GM23338 (cell line): ENCODE results near the gene SGO2. TPM values are rescaled to one million over a fixed set of nuclear protein-coding genes. Genes with fewer than 3 reads are reported as not detected.

ENCODE experiments used
- ATAC-seq: fragments of 200-7000 bp; cut with Tn5 transposase; 3 replicates; pipeline ENCODE4 v1.9.1; 2020
- DNase-seq: peaks from one replicate; pipeline ENCODE4 v3.0.0-alpha.2; 2015; ENCODE audit warnings: low spot score
- H2AFZ ChIP-seq: fragments of 200-600 bp; sonication (generic); 2 replicates; pipeline ENCODE4 v1.8.0; 2016; ENCODE audit warnings: antibody characterized with exemption, mild to moderate bottlenecking, moderate library complexity
- H3F3A ChIP-seq: fragments of 200-600 bp; sonication (generic); replicated peaks from 2 replicates; pipeline ENCODE4 v1.8.0; 2017; ENCODE audit warnings: antibody characterized with exemption, mixed run types, low read depth
- H3K27ac ChIP-seq: fragments of 200-600 bp; sonication (generic); 2 replicates; pipeline ENCODE4 v1.6.1; 2016; ENCODE audit warnings: low read depth
- H3K27me3 ChIP-seq: fragments of 200-600 bp; sonication (generic); 2 replicates; pipeline ENCODE4 v1.8.0; 2016; ENCODE audit warnings: mild to moderate bottlenecking, mixed run types, moderate library complexity; ENCODE audit not compliant: insufficient read depth
- H3K36me3 ChIP-seq: fragments of 200-600 bp; sonication (generic); 2 replicates; pipeline ENCODE4 v1.8.0; 2016; ENCODE audit warnings: mild to moderate bottlenecking; ENCODE audit not compliant: insufficient read depth
- H3K4me1 ChIP-seq: fragments of 200-600 bp; sonication (generic); 2 replicates; pipeline ENCODE4 v1.8.0; 2016; ENCODE audit warnings: mild to moderate bottlenecking, moderate library complexity; ENCODE audit not compliant: insufficient read depth
- H3K4me2 ChIP-seq: fragments of 200-600 bp; sonication (generic); 2 replicates; pipeline ENCODE4 v1.7.1; 2017; ENCODE audit warnings: mixed run types
- H3K4me3 ChIP-seq: fragments of 200-600 bp; sonication (generic); 2 replicates; pipeline ENCODE4 v1.6.1; 2016; ENCODE audit warnings: mixed run types
- H3K79me2 ChIP-seq: fragments of 200-600 bp; sonication (generic); replicated peaks from 2 replicates; pipeline ENCODE4 v1.8.0; 2017; ENCODE audit warnings: mild to moderate bottlenecking; ENCODE audit not compliant: insufficient read depth
- H3K9me2 ChIP-seq: fragments of 200-600 bp; sonication (generic); 2 replicates; pipeline ENCODE4 v1.8.0; 2017; ENCODE audit not compliant: insufficient read depth
- H4K20me1 ChIP-seq: fragments of 200-600 bp; sonication (generic); replicated peaks from 2 replicates; pipeline ENCODE4 v1.8.0; 2017; ENCODE audit warnings: mild to moderate bottlenecking; ENCODE audit not compliant: insufficient read depth
- H3K27ac Mint-ChIP-seq: 2 replicates; pipeline ENCODE4 v1.8.0; 2020; ENCODE audit warnings: inconsistent platforms, mild to moderate bottlenecking, moderate library complexity, mixed read lengths
- H3K27me3 Mint-ChIP-seq: 3 replicates; pipeline ENCODE4 v1.8.0; 2022; ENCODE audit warnings: low read depth, mild to moderate bottlenecking, moderate library complexity, mixed read lengths, inconsistent platforms; ENCODE audit not compliant: insufficient read depth, poor library complexity
- H3K36me3 Mint-ChIP-seq: 3 replicates; pipeline ENCODE4 v1.8.0; 2021; ENCODE audit warnings: low read depth, mild to moderate bottlenecking, inconsistent platforms, moderate library complexity, mixed read lengths
- H3K4me1 Mint-ChIP-seq: 3 replicates; pipeline ENCODE4 v1.8.0; 2020; ENCODE audit warnings: mild to moderate bottlenecking, inconsistent platforms, mixed read lengths
- H3K4me3 Mint-ChIP-seq: 3 replicates; pipeline ENCODE4 v1.8.0; 2021; ENCODE audit warnings: moderate library complexity, mild to moderate bottlenecking, inconsistent platforms, mixed read lengths
- H3K9me3 Mint-ChIP-seq: 3 replicates; pipeline ENCODE4 v1.8.0; 2020; ENCODE audit warnings: moderate library complexity, mild to moderate bottlenecking, inconsistent platforms, mixed read lengths
- CREB1 ChIP-seq: fragments of 250-450 bp; sonication (Bioruptor Pico); IDR thresholded peaks from 2 replicates; pipeline ENCODE4 v1.5.0; 2020; ENCODE audit warnings: low read depth, mild to moderate bottlenecking, moderate library complexity
- CTCF ChIP-seq, 2 experiments: fragments of 200-600 bp in 1 of 2; sonication (generic) in 1 of 2; conservative IDR thresholded peaks; 2 replicates each; pipeline versions ENCODE4 v1.5.1 to v1.6.1; 2016 to 2017; ENCODE audit warnings: antibody characterized with exemption in 2 of 2, low read depth in 2 of 2, mild to moderate bottlenecking in 2 of 2, moderate library complexity in 1 of 2
- ETS1 ChIP-seq: IDR thresholded peaks from 2 replicates; pipeline ENCODE4 v1.6.1; 2016; ENCODE audit warnings: antibody characterized with exemption
- EZH2 ChIP-seq: fragments of 200-600 bp; sonication (generic); IDR thresholded peaks from one replicate; pipeline ENCODE4 v1.8.0; 2017; ENCODE audit warnings: antibody characterized with exemption, mild to moderate bottlenecking, low read depth; ENCODE audit not compliant: unreplicated experiment
- EZH2phosphoT487 ChIP-seq: fragments of 200-600 bp; sonication (generic); IDR thresholded peaks from one replicate; pipeline ENCODE4 v1.8.1; 2018; ENCODE audit warnings: antibody characterized with exemption; ENCODE audit not compliant: unreplicated experiment
- JUNB ChIP-seq: IDR thresholded peaks from one replicate; pipeline ENCODE4 v1.6.1; 2016; ENCODE audit warnings: antibody characterized with exemption; ENCODE audit not compliant: unreplicated experiment
- NANOG ChIP-seq: IDR thresholded peaks from 2 replicates; pipeline ENCODE4 v1.6.1; 2016; ENCODE audit warnings: antibody characterized with exemption, borderline replicate concordance
- POLR2AphosphoS5 ChIP-seq: IDR thresholded peaks from 2 replicates; pipeline ENCODE4 v1.6.1; 2016; ENCODE audit warnings: antibody characterized with exemption, low read depth
- REST ChIP-seq: IDR thresholded peaks from one replicate; pipeline ENCODE4 v1.6.1; 2018; ENCODE audit warnings: antibody characterized with exemption; ENCODE audit not compliant: unreplicated experiment
- STAT1 ChIP-seq: IDR thresholded peaks from one replicate; pipeline ENCODE4 v1.6.1; 2016; ENCODE audit warnings: antibody characterized with exemption; ENCODE audit not compliant: unreplicated experiment
- ZNF114 ChIP-seq: fragments of 250-450 bp; sonication (Bioruptor Pico); IDR thresholded peaks from 2 replicates; pipeline ENCODE4 v1.5.0; 2020; ENCODE audit warnings: mild to moderate bottlenecking, moderate library complexity
- ZNF331 ChIP-seq: fragments of 250-450 bp; sonication (Bioruptor Pico); IDR thresholded peaks from 2 replicates; pipeline ENCODE4 v1.5.0; 2020; ENCODE audit warnings: low read depth, mild to moderate bottlenecking, moderate library complexity
- ZNF462 ChIP-seq: fragments of 250-450 bp; sonication (Bioruptor Pico); IDR thresholded peaks from 2 replicates; pipeline ENCODE4 v1.5.0; 2020; ENCODE audit warnings: mild to moderate bottlenecking, moderate library complexity
- polyA plus RNA-seq: library from polyadenylated mRNA; unstranded; fragments of >200 nt; fragmentation: Nextera tagmentation; extraction: Ambion mirVana; gene quantifications from 2 replicates; pipeline ENCODE4 v1.2.1, GENCODE V29; 2016
- total RNA-seq: library from RNA; depleted of rRNA; stranded (reverse); fragments of >200 nt; shearing (Covaris generic); gene quantifications from 2 replicates; pipeline ENCODE4 v1.2.3, GENCODE V29; 2014

Gene SGO2
- total and polyA plus RNA-seq, 2 experiments from 2014 or later: 32.6 to 47.7 TPM

- no peak overlapping the region for H3K27ac ChIP-seq
- no peaks in the 10 kb centered on the region for H4K20me1 ChIP-seq
- no peak overlapping the region for H3K4me2 ChIP-seq
- H3K79me2 ChIP-seq: no peaks in the 10 kb centered on the region
- H3K4me3 ChIP-seq: no peak overlapping the region
- H3K27ac Mint-ChIP-seq: no peak overlapping the region
- H3K4me1 Mint-ChIP-seq: no peaks in the 10 kb centered on the region
- H3K36me3 ChIP-seq: no peaks in the 10 kb centered on the region
- no peaks in the 10 kb centered on the region for H3K27me3 ChIP-seq
- H3K4me1 ChIP-seq: no peaks in the 10 kb centered on the region
- H3K9me3 Mint-ChIP-seq: no peaks in the 10 kb centered on the region
- H3F3A ChIP-seq: no peaks in the 10 kb centered on the region
- TF ChIP-seq ZNF331 (CRISPR knock-in tag) (no peak), POLR2AphosphoS5 (no peak), STAT1 (no peak), ZNF462 (CRISPR knock-in tag) (no peak), ETS1 (no peak), EZH2phosphoT487 (no peak), NANOG (no peak), ZNF114 (CRISPR knock-in tag) (no peak), REST (no peak), CREB1 (no peak), CTCF (conservative IDR thresholded peaks at IDR 0.05; ENCODE audit: low read depth in 2 of 2) (no peak), EZH2 (no peak), JUNB (no peak)
- H3K4me3 Mint-ChIP-seq: no peak overlapping the region
- no peaks in the 10 kb centered on the region for H3K9me2 ChIP-seq
- no peak overlapping the region for H2AFZ ChIP-seq
- no peaks in the 10 kb centered on the region for H3K27me3 Mint-ChIP-seq
- no peaks in the 10 kb centered on the region for H3K36me3 Mint-ChIP-seq
- no peak for DNase-seq
- ATAC-seq: no peak
Observed at GRCh38 chr2:200616193-200616592, 90.2 kb downstream of the SGO2 start.
